ENCODE measurements around the gene AP1S1. TPM values are rescaled to one million over a fixed set of nuclear protein-coding genes. Genes with fewer than 3 reads are reported as not detected.

The AP1S1 gene
- total RNA-seq, 2 donors from 2014 or later, result 11.9 to 33.0 TPM

GRCh38 chr7:101205901-101206664, 51.8 kb downstream of the AP1S1 start:
- ATAC-seq (ENCODE audit: insufficient number of reproducible peaks, low FRiP score, low read depth) (no peak), DNase-seq (ENCODE audit: low spot score) (no peak)
- Histone ChIP-seq H3K9me3 (no peaks in the 10 kb centered on the region), H3K4me1 (ENCODE audit: control insufficient read depth in 1 of 2, low read depth in 2 of 2) (peaks cover 5 to 9% of the 10 kb centered on the region in 2 donors), H3K27me3 (replicated peaks; ENCODE audit: insufficient read depth) (peaks cover 9% of the 10 kb centered on the region), H3K4me3 (no peak overlapping the region), H3K36me3 (peaks cover 16% of the 10 kb centered on the region), H3K27ac (no peak overlapping the region)
- no peak for TF ChIP-seq CTCF (IDR thresholded peaks at IDR 0.05)

- ATAC-seq (ENCODE audit: insufficient number of reproducible peaks, low FRiP score, low read depth), result no peak
- Histone ChIP-seq H3K27me3 (replicated peaks; ENCODE audit: insufficient read depth) (peaks cover 9% of the 10 kb centered on the region), H3K4me3 (no peak overlapping the region), H3K27ac (no peak overlapping the region), H3K9me3 (no peaks in the 10 kb centered on the region), H3K4me1 (ENCODE audit: control insufficient read depth in 1 of 2, low read depth in 2 of 2) (peaks cover 4 to 7% of the 10 kb centered on the region in 2 donors), H3K36me3 (peaks cover 18% of the 10 kb centered on the region)
- no peak for DNase-seq (ENCODE audit: low spot score)
- TF ChIP-seq CTCF (IDR thresholded peaks at IDR 0.05), result no peak
Observed at GRCh38 chr7:101206665-101207042, 52.4 kb downstream of the AP1S1 start.

GRCh38 chr7:101207459-101207858, 53.2 kb downstream of the AP1S1 start:
- Histone ChIP-seq H3K4me3 (no peak overlapping the region), H3K27ac (no peak overlapping the region), H3K36me3 (peaks cover 24% of the 10 kb centered on the region), H3K27me3 (replicated peaks; ENCODE audit: insufficient read depth) (peaks cover 3% of the 10 kb centered on the region), H3K9me3 (no peaks in the 10 kb centered on the region), H3K4me1 (ENCODE audit: control insufficient read depth in 1 of 2, low read depth in 2 of 2) (no peaks in the 10 kb centered on the region)
- no peak for ATAC-seq (ENCODE audit: insufficient number of reproducible peaks, low FRiP score, low read depth)
- TF ChIP-seq CTCF (IDR thresholded peaks at IDR 0.05), result no peak
- DNase-seq (ENCODE audit: low spot score), result no peak

GRCh38 chr7:101208794-101209193, 54.5 kb downstream of the AP1S1 start:
- Histone ChIP-seq H3K4me1 (ENCODE audit: control insufficient read depth in 1 of 2, low read depth in 2 of 2) (no peaks in the 10 kb centered on the region), H3K4me3 (no peak overlapping the region), H3K36me3 (peaks cover 24% of the 10 kb centered on the region), H3K27ac (no peak overlapping the region), H3K9me3 (no peaks in the 10 kb centered on the region), H3K27me3 (replicated peaks; ENCODE audit: insufficient read depth) (no peaks in the 10 kb centered on the region)
- TF ChIP-seq CTCF (IDR thresholded peaks at IDR 0.05), result no peak
- ATAC-seq (ENCODE audit: insufficient number of reproducible peaks, low FRiP score, low read depth), result no peak
- DNase-seq (ENCODE audit: low spot score), result no peak

- Histone ChIP-seq H3K27ac (no peak overlapping the region), H3K27me3 (replicated peaks; ENCODE audit: insufficient read depth) (no peaks in the 10 kb centered on the region), H3K4me3 (no peak overlapping the region), H3K36me3 (peaks cover 27% of the 10 kb centered on the region), H3K9me3 (no peaks in the 10 kb centered on the region), H3K4me1 (ENCODE audit: control insufficient read depth in 1 of 2, low read depth in 2 of 2) (no peaks in the 10 kb centered on the region)
- ATAC-seq (ENCODE audit: insufficient number of reproducible peaks, low FRiP score, low read depth), result no peak
- no peak for TF ChIP-seq CTCF (IDR thresholded peaks at IDR 0.05)
- DNase-seq (ENCODE audit: low spot score), result no peak
Observed at GRCh38 chr7:101210143-101210542, 55.9 kb downstream of the AP1S1 start.

Other genes starting within 250 kb of the AP1S1 start
- under 1 TPM in 1 of 2 donors, not detected in 1; 0.49 TPM for gene MUC3A, start 204.9 kb upstream of the AP1S1 start, total RNA-seq
- gene MUC12, start 184.9 kb upstream of the AP1S1 start, total RNA-seq, result not detected
- not detected for gene MUC17, start 134.4 kb upstream of the AP1S1 start, total RNA-seq
- 10 to 100 TPM; 32.1 to 44.5 TPM for gene TRIM56, start 69.0 kb upstream of the AP1S1 start, total RNA-seq
- gene SERPINE1, start 27.4 kb upstream of the AP1S1 start, total RNA-seq, result 1,000 to 10,000 TPM in 1 of 2 donors, 100 to 1,000 TPM in 1; 542 to 1,009 TPM
- not detected for gene VGF, start 11.1 kb downstream of the AP1S1 start, total RNA-seq
- gene NAT16, start 25.8 kb downstream of the AP1S1 start, total RNA-seq, result not detected
- not detected for gene MOGAT3, start 46.6 kb downstream of the AP1S1 start, total RNA-seq
- gene PLOD3, start 63.1 kb downstream of the AP1S1 start, total RNA-seq, result 10 to 100 TPM; 31.5 to 55.9 TPM
- 10 to 100 TPM; 43.7 to 53.2 TPM for gene ZNHIT1, start 63.7 kb downstream of the AP1S1 start, total RNA-seq
- gene CLDN15, start 83.3 kb downstream of the AP1S1 start, total RNA-seq, result 10 to 100 TPM in 1 of 2 donors, 1 to 10 TPM in 1; 7.4 to 15.4 TPM
- 100 to 1,000 TPM; 135 to 181 TPM for gene FIS1, start 90.6 kb downstream of the AP1S1 start, total RNA-seq
- gene IFT22, start 167.3 kb downstream of the AP1S1 start, total RNA-seq, result 10 to 100 TPM; 14.0 to 24.4 TPM
- under 1 TPM in 1 of 2 donors, not detected in 1; 0.14 TPM for gene COL26A1, start 208.4 kb downstream of the AP1S1 start, total RNA-seq